AML-193 (cell line): ENCODE results near the gene COL8A1.

Experiments
- DNase-seq, 2 experiments: peaks; one replicate each; lab custom pipeline; 2025; lab: John Stamatoyannopoulos, UW

Gene COL8A1

DNA sequence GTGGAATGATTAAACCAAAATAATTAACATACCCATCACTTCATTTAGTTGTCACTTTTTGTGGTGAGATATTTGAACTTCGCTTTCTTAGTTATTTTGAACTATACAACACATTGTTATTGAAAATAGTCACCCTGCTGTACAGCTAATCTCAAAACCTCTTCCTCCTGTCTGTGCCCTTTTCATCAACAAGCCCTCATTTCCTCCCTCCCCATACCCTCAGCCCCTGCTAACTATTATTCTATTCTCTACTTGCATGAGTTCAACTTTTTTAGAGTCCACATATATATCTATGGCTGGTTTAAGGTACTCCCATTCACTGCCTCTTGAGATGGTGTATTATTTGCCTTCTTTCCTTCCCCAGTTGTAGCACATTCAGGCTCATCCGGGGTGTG, 32.2 kb downstream of the COL8A1 start:
- DNase-seq = no peak

- no peak for DNase-seq
Measured at GRCh38 chr3:99674086-99674789, 35.8 kb downstream of the COL8A1 start.

- no peak for DNase-seq
Measured at GRCh38 chr3:99678023-99678422, 39.6 kb downstream of the COL8A1 start.

GRCh38 chr3:99678896-99679295, 40.5 kb downstream of the COL8A1 start:
- DNase-seq = no peak

DNA sequence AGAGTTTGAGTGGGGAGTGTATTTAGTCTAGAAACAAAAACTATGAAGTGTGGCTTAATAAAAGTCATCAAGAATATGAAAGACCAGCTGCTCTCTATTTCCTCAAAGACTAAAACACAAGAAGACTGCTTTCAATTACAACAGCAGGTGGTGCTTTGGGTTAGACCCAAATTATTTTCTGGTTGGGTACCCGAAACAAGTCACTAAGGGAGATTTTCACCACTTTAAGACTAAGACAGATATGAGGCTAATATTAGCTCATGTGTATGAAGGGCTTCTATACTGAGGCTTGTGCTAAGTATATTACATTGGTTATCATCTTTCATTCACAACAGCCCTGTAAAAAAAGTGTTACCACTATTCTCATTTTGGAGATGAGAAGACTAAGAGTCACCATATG, 43.1 kb downstream of the COL8A1 start:
- no peak for DNase-seq

GRCh38 chr3:99681976-99682375, 43.6 kb downstream of the COL8A1 start:
- no peak for DNase-seq

- DNase-seq = no peak
Measured at GRCh38 chr3:99683465-99683864, 45.1 kb downstream of the COL8A1 start.

DNA sequence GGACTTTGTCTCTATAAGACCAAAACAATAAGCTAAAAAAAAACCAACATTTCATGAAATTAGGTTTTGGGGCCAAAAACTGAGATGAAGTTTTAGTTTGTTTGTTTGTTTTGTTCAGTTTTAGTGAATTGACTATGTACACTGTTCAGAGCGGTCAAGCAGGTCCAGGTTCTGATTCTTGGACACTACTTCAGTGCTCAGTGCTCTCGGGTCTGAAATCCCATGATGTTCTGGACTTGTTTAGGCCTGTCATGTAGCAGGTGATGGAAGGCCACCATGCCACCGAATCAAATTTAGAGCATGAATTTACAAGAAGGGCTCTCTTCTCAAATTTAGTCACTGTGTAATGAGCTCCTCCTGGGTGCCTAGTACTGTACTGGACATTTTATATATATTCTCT, 45.5 kb downstream of the COL8A1 start:
- DNase-seq = no peak

DNA sequence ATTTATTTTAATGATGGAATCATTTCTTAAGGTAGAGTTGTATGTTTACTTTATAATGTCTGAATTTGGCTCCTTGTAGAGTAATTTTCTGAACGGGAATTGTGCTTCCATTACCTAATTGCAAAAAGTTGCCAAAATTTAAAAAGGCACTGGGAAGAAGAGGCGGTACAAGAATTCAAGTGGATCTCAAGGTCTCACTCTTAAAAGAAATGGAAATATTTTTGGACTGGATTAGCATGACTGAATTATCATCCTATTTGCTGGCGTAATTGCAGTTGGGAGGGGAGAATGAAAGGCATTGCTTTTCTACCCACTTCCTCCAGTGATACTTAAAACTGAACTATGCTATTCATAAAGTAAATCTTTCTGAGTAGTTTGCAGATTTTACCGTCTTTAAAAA, 46.2 kb downstream of the COL8A1 start:
- no peak for DNase-seq

DNA sequence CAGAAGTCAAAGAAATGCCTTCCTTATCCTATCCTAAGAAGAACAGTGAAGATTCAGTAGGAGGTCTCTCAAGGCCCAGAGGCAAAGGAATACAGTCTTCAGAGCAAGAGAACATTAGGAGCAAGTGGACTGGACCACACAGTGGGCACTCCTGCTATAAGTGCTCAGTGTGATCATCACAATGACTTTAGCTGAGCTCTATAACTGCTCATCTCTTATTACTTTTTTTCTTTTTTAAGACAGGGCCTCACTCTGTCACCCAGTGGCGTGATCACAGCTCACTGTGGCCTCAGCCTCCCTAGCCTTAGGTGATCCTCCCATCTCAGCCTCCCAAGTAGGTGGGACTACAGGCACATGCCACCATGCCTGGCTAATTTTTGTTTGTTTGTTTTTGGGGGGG, 48.1 kb downstream of the COL8A1 start:
- DNase-seq = no peak

GRCh38 chr3:99686955-99687612, 48.7 kb downstream of the COL8A1 start:
- peak; percentile 48 to 57 for DNase-seq

- no peak for DNase-seq
Measured at GRCh38 chr3:99690761-99691369, 52.5 kb downstream of the COL8A1 start.

DNA sequence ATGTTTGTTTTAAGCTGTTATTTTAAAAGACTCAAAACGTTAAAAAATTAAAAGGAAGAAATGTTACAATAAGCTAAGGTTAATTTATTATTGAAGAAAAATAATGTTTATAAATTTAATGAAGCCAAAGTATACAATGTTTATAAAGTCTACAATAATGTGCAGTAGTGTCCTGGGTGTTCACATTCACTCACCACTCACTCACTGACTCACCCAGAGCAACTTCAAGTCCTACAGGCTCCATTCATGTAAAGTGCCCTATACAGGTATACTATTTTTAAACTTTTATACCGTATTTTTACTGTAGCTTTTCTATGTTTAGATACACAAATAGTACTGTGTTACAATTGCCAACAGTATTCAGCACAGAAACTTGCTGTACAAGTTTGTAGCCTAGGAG, 55.2 kb downstream of the COL8A1 start:
- no peak for DNase-seq

DNA sequence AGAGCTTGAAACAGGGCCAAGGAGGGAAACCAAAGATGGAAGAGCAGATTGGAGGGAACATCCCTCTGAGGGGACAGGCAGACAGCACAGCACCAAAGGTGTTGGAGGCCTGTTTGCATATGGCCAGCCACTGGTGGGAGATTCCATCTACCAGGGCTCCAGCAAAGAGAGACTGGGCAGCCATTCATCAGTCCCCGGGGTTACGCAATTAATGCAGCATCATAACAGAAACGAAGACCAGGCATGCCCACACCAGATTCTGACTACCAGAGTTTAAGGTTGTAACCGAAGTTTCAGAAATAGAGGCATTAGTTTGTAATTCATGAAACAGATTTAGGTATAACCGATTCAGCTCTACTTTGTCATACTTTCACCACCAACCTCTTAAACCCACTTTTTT, 58.1 kb downstream of the COL8A1 start:
- no peak for DNase-seq

GRCh38 chr3:99697250-99697649, 58.9 kb downstream of the COL8A1 start:
- no peak for DNase-seq

GRCh38 chr3:99698932-99699331, 60.5 kb downstream of the COL8A1 start:
- DNase-seq = no peak

DNA sequence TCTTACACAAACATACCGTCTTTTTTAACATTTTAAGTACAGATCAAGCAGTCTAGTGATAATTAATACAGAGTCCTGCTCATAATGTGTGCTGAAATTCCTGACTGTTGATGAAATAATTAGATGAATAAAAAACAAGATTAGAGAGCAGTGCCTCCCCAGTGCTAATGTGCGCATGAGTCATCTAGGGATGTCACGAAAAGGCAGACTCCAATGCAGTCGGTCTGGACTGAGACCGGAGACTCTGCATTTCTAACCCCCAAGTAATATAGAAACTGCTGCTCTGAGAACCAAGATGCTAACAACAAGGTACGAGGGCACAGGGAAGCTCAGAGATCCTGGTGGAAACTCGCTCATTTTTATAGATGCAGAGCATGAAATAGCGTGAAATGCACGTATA, 61.4 kb downstream of the COL8A1 start:
- DNase-seq = no peak

- DNase-seq = no peak
Measured at GRCh38 chr3:99700631-99701268, 62.4 kb downstream of the COL8A1 start.

- DNase-seq = no peak
Measured at GRCh38 chr3:99702953-99703943, 64.9 kb downstream of the COL8A1 start.

DNA sequence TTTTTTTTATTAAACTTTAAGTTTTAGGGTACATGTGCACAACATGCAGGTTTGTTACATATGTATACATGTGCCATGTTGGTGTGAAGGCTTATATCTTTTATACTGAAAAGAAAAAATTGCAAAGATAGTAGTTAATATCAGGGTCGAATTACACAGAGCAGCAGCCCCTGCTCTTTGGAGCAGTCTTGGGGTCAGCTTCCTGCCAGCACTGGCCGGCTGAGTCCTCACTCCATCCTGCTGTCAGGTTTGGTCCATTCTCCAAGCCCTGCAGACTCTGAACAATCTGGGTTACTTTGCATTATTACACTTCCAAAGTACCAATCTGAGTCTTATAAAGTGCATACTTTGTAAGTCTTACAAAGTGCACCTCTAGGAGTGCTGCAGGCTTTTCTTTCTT, 66.0 kb downstream of the COL8A1 start:
- DNase-seq = no peak

- DNase-seq = no peak
Measured at GRCh38 chr3:99706410-99706809, 68.0 kb downstream of the COL8A1 start.
